Superior temporal gyrus (tissue), 1 donor: ENCODE results near the gene PARP15.
"Not testable (repeated sequence)": the region's sequence is repeated elsewhere in the genome, so short reads cannot be mapped to it uniquely, and the experiment has no call there.

Experiments used
- DNase-seq: peaks from one replicate; pipeline ENCODE4 v3.0.0-alpha.2; 2016; ENCODE audit errors: extremely low spot score

Gene PARP15

DNA sequence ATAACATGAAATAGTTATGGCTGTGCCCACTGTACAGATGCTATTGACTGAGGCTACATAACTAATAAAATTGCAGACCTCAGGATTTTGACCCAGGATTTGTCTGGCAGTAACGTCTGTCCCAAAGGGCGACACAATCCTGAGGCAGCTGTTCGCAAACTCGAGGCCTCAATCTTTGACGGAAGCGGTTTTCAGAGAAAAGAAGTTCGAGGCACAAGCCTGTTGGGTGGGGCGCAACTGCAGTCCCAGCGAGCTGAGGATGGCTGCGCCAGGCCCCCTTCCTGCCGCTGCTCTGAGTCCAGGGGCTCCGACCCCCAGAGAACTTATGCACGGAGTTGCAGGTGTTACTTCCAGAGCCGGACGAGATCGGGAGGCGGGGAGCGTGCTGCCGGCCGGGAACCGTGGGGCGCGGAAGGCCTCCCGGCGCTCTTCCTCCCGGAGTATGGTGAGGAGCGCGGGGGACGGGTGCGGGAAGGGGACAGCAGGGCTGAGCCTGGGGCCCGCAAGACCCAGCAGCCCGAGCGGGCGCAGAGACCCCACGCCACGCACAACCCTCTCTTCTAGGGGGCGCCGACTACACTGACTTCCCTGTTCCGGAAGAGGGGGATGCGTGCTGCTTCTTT, at the start of gene PARP15:
Gene PARP15, plus strand, starts transcription at position 242 of the 623 bp plus-strand sequence. Its CDS starts 18 bp downstream, at position 260.
- no peak for DNase-seq

DNA sequence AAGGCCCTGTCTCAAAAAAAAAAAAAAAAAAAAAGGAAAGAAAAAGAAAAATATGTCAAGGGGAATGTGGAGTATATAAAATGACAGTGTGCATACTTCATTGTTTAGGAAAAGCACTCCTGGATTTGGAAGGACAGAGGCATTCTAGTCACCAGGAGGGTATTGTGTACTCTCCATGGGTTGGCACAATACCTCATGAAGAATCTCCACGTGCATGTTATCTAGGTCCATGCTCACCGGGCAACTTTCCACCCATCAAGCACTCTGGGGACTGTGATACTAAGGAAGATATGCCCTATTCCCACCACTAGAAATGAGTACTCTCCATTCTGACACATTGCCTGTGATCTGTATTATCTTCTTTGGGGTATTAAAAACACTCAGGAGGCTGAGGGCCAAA, 47.3 kb upstream of the PARP15 start:
- no peak for DNase-seq

DNA sequence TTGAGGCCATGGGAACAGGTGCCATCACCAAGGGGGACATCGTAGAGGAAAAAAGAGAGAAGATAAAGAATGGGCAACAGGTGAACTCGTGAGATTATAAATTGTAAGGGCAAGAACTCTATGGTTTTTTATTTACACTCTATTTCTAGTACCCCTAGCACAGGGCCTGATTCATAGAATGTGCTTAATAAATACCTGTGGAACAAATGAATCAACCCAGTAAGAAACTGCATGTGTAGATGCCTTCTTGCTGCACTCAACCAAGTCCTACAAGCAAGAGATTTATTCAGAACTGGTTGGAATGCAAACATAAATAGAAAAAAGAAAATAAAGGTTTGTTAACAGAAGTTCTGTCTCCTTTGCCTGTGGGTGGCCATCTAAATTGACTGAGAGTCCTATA, 44.0 kb upstream of the PARP15 start:
- no peak for DNase-seq

DNA sequence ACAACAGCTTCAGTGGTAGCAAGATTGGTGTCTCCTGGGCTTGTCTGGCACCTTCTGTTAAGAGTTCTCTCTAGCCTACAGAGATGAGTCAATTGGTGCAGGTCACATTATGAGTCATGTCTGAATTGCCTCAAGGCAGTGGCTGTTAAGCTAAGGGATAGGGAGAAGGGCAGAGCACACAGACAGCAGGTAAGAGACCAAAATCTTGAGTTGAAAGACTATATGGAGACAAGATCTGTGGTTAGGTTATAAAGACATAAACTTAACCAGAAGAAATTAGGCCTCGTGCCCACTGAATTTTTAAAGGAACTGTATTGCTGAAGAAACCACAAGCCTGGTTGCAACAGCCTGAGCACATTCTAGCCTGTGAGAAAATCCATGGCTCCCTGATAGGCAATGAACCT, 43.5 kb upstream of the PARP15 start:
- no peak for DNase-seq

DNA sequence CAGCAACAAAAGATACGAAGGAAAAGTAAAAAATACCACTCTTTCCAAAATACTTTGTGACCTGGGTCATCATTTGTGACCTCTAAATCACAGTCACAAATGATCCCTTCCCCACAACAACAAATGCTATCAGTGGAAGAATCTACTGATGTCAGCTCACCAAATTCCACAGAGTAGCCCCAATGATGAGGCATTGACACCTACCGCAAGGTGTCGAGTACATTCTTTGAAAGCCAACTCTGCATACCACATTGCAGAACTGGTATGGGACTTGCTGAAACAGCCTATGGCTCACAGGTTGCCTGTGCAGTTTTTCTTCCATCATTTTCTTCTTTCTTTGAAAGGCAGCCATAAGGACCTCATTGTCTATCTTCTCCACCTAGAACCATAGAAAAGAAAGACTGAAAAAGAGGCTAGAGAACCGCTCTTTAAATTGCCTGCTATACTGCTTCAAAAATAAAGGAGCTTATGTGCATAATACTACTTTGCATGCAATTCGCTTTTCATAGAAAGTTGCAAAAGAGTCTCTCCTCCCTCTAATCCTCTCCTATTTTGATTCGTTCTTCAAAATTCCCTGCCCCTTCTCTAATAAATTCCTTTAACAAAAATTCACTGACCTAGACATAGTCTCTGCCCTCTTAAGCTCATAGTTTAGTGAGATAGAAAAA, 41.4 kb upstream of the PARP15 start:
- no peak for DNase-seq

DNA sequence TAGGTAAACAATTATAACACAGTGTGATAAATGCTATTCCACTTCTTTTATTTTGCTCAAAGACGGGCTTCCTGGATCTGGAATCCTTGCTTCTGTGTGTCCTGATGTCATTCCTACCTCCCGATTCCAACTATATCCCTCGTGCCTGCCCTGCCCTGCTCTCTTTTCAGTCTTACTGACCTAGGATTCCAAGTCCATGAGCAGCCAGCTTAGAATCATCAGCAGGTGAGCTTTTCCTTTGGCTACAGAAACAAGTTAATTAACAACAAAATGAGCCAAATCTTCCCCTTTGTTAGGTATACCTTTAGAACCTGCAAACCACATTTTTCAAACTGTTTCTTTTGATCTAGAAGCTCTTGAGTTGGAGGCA, 40.8 kb upstream of the PARP15 start:
- no peak for DNase-seq

DNA sequence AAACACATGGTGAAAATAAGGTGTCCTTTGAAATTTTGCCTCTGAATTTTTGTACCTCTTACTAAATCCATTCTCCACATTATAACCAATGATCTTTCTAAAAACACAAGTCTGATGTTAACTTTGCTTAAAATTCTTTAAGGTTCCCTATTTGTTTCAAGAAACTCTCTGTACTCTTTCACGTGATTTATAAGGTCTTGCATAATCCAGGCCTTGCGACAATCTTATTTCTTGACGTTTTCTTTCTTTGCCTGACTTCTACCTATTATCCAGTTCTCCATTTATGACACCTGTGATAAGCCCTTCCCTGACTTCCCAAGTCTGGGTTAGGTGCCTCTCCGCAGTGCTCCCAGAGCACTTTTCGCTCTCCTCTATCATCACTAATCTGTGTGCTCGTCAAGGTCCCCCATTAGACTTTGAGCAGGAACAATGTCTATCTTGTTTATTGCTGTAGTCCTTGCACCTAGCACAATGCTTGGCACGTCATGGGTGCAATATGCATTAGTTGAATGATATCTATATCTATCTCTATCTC, 38.4 kb upstream of the PARP15 start:
- DNase-seq, result no peak

DNA sequence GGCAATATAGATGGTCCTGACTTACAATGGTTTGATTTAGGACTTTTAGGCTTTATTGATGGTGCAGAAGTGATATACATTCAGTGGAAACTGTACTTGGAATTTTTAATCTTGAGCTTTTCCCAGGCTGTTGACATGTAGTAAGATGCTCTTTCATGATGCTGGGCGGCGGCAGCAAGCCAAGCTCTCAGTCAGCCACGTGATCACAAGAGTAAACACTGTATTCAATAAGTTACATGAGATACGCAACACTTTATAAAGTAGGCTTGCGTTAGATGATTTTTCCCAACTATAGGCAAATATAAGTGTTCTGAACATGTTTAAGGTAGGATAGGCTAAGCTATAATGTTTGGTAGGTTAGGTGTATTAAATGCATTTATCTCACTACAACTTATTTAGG, 31.3 kb upstream of the PARP15 start:
- no peak for DNase-seq

DNA sequence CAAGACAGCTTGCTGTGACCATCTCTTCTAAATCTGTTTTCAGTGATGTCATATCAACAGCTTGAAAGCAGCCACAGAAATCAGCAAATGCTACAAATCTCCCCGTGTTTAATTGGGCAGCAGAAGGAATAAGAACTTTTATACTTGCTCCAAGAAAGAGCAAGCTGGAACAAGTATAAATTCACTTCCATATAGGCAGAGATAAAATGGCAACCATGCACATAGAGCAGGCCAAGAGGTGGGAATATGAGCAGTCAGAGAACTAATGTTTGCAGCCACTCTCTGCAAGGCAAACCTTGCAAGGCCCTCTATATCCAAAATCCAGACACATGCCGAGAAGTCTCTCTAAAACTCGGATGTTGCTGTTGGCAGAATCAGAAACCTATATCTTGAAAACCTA, 29.4 kb upstream of the PARP15 start:
- DNase-seq, result no peak

DNA sequence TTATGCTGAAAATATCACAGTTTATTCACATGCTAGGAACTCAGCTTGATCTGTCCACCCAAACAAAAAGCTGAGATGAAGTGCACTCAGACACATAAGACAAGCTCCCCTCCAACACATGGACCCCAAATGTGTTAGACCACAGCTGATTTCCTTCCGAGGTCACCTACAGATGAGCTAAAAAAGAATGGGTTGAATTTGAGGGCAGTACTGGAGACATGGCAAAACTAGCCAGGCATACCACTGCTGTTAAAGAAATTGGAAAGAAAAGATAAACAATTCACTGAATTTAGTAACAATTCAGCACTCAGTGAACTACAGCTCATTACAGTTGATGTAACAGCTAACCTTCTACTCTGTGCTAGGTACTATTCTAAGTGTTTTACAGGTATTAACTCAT, 28.8 kb upstream of the PARP15 start:
- DNase-seq, result no peak

DNA sequence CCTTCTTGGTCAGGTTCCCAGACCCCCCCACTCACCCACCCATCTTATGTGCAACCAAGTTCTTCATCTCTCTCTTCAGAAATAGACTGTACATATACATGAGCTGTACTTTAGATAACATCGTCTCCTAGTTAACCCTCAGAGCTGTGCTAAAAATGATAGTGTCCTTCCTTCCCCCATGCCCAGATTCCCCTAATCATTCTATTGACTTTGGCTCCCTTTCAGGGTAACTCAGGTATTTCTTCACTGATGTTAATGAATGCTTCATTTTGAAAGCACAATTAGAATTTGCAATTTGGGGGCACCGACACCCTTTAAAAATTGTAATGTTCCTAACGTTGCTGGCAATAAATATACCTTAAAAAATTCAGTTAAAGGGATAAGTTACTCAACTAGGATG, 24.3 kb upstream of the PARP15 start:
- no peak for DNase-seq

DNA sequence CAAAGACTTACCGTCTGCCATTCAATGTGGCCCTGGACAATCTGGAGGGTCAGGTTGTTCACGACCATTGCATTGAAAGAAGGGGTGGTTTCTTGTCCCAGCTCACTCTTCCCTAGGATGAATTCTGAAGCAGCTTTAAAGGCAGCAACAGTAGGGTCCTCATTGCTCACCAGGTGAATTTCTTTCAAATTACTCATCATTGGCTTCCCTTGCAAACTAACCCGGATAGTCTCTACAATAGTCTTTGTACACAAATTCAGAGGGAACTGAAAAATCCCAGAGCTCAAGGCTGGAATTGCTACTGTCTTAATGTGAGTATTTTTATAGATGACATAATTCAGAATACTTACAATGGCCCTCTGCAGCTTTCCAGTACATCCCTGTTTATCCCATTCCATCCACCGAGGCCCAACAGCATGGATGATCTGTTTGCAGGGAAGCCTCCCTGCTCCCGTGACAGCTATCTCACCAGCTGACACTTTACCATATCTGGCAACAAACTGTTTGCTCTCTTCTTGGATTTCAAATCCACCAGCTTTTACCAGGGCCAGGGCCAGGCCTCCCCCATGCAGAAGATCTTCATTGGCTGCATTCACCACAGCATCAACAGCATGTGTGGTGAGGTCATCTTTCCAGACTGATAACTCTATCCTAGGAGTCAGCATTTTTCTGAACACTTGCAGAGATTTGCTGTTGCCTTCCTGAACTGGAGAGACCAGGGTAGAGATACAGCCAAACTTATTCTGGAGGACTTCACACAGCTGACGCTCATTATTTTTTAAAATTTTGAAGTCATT, 22.0 kb upstream of the PARP15 start:
- DNase-seq, result no peak

DNA sequence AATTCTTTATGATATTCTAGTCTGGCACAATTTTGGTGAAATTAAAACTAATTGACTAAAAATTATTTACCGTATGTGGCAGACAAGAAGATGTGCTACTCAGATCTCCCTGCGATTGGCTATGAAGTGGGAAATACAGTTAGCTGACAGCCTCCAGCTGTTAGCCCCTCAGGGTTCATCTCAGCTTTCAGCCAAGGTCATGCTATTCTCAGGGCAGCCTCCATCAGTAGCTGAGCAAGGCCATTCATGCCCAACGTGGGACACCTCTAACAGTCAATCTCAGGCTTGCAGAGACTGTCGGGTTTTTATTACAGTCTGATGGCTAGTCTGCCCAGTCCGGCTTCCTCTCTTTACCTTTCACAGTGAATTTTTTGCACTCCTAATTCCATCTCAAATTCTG, 20.1 kb upstream of the PARP15 start:
- DNase-seq, result no peak

DNA sequence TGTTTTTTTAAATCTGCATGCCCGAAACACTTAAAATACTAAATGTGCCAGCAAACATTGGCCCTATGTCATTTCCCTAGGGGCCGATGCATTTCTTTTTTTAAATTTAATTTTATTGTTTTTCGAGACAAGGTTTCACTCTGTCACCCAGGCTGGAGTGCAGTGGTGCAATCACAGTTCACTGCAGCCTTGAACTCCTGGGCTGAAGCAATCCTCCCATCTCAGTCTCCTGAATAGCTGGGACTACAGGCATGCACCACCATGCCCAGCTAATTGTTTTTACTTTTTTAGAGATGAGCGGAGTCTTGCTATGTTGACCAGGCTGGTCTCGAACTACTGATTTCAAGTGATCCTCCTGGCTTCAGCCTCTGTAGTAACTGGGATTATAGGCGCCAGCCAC, 18.8 kb upstream of the PARP15 start:
- no peak for DNase-seq

DNA sequence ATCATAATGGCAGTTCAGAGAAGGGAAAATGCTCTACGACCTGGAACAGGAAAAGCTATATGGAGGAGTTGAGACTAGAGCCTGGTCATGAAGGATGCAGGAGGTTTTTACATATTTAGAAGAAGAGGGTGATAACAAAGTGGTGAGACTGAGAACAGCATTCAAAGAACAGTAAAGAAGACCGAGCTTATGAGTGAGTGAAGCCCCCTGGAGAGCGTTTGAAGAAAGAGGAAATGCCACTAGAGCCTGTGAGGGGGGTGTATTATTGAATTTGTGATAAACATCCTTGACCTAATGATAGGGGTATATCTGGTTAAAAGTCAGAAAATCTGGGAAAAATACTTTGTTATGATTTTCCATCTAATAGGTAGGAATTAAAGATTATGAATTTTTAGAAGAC, 17.5 kb upstream of the PARP15 start:
- no peak for DNase-seq

DNA sequence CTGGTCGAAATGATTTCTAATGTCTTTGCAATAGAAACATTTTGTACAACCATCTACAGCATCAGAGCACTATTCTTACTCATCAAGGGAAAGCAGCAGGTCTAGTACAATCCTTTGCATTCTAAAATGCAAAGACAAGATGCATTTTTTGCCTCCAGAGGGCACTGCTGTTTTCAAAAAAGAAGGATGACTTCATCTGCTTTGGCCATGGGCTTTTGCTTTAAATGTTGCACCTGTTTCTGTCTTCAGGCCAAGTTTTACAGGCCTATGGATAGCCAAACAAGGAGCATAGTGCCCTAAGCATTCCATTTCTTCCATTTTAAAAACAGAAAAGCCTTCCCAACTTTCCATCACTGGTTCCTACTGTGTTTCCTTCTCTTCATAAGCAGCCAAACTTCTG, 16.8 kb upstream of the PARP15 start:
- peak; percentile 72 for DNase-seq

DNA sequence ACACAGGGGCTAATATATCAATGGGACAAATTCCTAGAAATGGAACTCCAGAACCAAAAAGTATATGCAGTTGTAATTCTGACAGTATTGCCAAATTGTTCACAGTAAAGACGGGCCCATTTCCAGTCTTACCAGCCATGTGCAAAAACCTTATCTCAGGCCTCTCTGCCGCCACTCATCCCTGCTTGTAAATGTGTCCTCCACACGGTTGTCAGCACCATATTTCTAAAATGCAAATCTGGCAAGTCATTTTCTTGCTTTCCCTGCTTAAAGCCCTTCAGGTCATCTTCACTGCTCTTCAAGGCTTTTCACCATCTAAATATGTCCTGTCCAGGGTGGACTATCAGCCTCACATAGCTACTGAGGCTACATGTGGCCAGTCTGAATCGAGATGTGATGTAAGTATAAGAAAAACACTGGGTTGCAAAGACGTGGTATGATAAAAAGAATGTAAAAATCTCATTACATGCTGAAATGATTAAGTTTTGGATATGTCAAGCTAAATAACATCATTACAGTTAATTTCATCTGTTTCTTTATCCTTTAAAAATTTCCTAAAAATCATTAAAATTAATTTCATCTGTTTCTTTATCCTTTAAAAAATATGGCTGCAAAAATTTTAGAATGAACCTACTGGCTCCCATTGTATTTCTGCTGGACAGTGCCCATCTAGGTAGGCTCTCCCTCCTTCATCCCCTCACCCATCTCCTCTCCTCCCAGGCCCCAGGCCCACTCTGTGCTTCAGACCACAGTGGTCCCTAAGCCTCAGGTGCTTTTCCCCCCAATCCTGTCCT, 14.3 kb upstream of the PARP15 start:
- DNase-seq, result no peak

DNA sequence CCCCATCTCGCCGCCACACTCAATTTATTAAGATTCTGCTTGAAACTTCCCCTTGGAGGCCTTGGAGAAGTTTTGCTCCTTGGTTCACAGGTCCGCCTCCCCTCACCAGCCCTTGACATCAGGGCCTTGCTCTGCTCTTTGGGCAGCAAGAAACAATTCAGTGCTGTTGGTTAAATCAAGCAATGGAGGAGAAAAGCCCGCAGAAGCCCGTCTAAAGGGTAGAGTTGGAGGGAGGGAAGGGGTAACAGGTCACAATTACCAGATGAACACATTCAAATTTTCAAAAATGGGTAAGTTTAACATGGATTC, 13.8 kb upstream of the PARP15 start:
- no peak for DNase-seq

DNA sequence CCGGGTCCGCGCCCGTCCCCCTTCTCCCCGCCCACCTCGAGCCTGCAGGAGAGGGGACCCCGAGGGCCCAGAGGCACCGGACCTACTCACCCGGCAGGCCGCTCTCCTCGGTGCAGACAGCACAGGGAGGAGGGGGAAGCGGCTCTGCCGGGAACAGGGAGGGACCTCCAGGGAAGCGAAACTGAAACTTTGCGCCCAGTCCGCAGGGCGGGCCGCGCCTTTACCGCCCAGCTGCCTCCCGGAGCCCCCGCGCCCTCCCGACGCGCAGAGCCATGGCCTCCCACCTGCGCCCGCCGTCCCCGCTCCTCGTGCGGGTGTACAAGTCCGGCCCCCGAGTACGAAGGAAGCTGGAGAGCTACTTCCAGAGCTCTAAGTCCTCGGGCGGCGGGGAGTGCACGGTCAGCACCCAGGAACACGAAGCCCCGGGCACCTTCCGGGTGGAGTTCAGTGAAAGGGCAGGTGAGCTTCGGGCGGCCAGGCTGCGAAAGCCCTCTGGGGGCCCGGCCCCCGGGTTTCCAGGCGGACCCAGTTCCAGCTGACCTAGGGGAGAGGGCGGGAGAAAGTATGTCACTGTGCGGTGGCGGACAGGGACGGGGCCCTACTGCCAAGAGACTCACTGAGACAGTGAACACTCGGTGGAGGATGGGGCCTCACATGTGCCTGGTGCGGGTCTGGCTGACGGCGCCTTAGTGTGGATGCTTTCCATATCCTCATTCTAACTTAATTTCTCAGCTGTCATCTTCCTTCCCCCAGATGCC, 13.1 kb upstream of the PARP15 start, which contains the start of the genes DTX3L and PARP9:
Gene DTX3L, plus strand, starts transcription at position 184 of the 758 bp plus-strand sequence. Its CDS starts 89 bp downstream, at position 273.
Gene PARP9, minus strand, starts transcription at position 146 of the 758 bp plus-strand sequence. CDS start 4,680 bp downstream, outside the sequence.
- DNase-seq, result peak; percentile 54

DNA sequence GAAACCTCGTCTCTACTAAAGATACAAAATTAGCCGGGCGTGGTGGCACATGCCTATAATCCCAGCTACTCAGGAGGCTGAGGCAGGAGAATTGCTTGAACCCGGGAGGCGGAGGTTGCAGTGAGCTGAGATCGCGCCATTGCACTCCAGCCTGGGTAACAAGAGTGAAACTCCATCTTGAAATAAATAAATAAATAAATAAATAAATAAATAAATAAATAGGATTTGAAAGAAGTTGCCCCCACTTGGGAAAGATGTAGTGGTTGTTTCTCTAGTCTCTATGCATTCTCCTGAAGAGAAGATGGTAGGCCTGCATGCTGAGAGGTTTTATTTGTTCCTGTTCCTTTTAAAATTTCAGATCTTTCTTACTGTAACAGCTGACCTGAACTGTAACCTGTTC, 9.3 kb upstream of the PARP15 start:
- not testable (repeated sequence) for DNase-seq

DNA sequence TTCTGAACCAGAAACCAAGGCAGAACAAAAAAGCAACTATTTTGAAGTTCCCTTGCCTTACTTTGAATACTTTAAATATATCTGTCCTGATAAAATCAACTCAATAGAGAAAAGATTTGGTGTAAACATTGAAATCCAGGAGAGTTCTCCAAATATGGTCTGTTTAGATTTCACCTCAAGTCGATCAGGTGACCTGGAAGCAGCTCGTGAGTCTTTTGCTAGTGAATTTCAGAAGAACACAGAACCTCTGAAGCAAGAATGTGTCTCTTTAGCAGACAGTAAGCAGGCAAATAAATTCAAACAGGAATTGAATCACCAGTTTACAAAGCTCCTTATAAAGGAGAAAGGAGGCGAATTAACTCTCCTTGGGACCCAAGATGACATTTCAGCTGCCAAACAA, 8.7 kb upstream of the PARP15 start:
- DNase-seq, result no peak
